PC-3 (cell line): ENCODE data around the gene RPL22.

Source experiments
- EZH2 ChIP-seq: fragments of 300-600 bp; sonication (generic); IDR thresholded peaks from one replicate; pipeline ENCODE4 v1.6.1; 2017; ENCODE audit warnings: antibody characterized with exemption, mild to moderate bottlenecking, low read length; ENCODE audit not compliant: unreplicated experiment
- TF ChIP-seq, protein P1 (sequence below): fragments of 300-600 bp; sonication (generic); conservative IDR thresholded peaks from 2 replicates; pipeline ENCODE4 v1.5.1; 2017; ENCODE audit warnings: antibody characterized with exemption, low read depth, mild to moderate bottlenecking, low read length

DNA sequence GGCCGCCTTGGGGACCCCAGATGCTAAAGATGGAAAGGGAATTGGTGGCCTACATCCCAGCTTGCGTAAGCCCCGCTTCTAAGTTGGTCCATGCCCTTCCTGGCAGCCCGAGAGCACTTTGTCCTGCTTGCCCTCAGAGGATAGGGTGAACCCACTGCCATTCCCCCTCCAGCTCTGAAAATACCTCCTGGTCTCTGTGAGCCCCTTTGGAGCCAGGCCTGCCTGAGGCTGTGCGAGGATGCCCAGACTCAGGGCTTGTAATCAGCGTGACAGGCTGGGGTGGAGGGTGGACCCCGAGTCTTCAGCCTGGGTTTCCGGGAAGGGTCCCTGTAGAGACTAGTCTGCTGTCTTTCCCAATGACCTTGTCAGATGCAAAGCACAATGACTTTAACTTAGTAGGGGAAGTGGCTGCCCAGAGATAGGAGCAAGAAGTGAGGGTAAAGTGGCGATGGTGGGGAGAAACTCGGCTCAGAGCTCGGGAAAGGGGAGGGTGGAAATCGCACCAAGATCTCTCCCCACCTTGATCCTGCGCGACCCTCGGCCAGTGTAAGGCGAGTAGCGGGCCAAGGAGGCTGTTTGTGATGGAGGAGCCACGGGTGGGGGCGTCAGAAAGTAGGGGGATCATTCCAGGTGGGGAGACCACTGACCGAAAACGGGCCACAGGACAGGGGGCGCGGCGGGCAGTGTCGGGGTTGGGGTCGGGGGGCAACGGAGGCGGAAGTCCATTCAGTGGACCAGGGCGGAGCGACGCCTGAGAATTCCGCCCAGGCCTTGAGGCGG is 41.9 kb upstream of the RPL22 start:
- TF ChIP-seq, protein P1, sequence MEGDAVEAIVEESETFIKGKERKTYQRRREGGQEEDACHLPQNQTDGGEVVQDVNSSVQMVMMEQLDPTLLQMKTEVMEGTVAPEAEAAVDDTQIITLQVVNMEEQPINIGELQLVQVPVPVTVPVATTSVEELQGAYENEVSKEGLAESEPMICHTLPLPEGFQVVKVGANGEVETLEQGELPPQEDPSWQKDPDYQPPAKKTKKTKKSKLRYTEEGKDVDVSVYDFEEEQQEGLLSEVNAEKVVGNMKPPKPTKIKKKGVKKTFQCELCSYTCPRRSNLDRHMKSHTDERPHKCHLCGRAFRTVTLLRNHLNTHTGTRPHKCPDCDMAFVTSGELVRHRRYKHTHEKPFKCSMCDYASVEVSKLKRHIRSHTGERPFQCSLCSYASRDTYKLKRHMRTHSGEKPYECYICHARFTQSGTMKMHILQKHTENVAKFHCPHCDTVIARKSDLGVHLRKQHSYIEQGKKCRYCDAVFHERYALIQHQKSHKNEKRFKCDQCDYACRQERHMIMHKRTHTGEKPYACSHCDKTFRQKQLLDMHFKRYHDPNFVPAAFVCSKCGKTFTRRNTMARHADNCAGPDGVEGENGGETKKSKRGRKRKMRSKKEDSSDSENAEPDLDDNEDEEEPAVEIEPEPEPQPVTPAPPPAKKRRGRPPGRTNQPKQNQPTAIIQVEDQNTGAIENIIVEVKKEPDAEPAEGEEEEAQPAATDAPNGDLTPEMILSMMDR: no peak
- no peak for TF ChIP-seq EZH2
